ENCODE data around the gene SIM2.

SIM2 gene

GRCh38 chr21:36759348-36760083, 60.6 kb downstream of the SIM2 start:
- in situ Hi-C loops (cut with HindIII; ENCODE audit: low sequenced_read_pairs), result no loop called here

- in situ Hi-C loops (cut with HindIII; ENCODE audit: low sequenced_read_pairs), result no loop called here
These were observed 62.8 kb downstream of the SIM2 start for GRCh38 chr21:36761685-36762084.

GRCh38 chr21:36762642-36763041, 63.7 kb downstream of the SIM2 start:
- in situ Hi-C loops (cut with HindIII; ENCODE audit: low sequenced_read_pairs), result no loop called here

- in situ Hi-C loops (cut with HindIII; ENCODE audit: low sequenced_read_pairs), result no loop called here
These were observed 64.4 kb downstream of the SIM2 start for GRCh38 chr21:36763305-36763704.

- in situ Hi-C loops (cut with HindIII; ENCODE audit: low sequenced_read_pairs), result loop anchor here (5.0 kb wide), 1 partner anchor 98 kb away; no protein-coding TSS in a partner anchor
These were observed 66.3 kb downstream of the SIM2 start for GRCh38 chr21:36765229-36765628.

GRCh38 chr21:36766511-36766910, 67.6 kb downstream of the SIM2 start:
- in situ Hi-C loops (cut with HindIII; ENCODE audit: low sequenced_read_pairs), result loop anchor here (5.0 kb wide), 1 partner anchor 99 kb away; no protein-coding TSS in a partner anchor

- in situ Hi-C loops (cut with HindIII; ENCODE audit: low sequenced_read_pairs), result loop anchor here (5.0 kb wide), 1 partner anchor 100 kb away; no protein-coding TSS in a partner anchor
These were observed 68.2 kb downstream of the SIM2 start for GRCh38 chr21:36767096-36767495.

- in situ Hi-C loops (cut with HindIII; ENCODE audit: low sequenced_read_pairs), result loop anchor here (5.0 kb wide), 1 partner anchor 101 kb away; no protein-coding TSS in a partner anchor
These were observed 69.6 kb downstream of the SIM2 start for GRCh38 chr21:36768496-36768895.

GRCh38 chr21:36769051-36769839, 70.3 kb downstream of the SIM2 start:
- in situ Hi-C loops (cut with HindIII; ENCODE audit: low sequenced_read_pairs), result loop anchor here (5.0 kb wide), 1 partner anchor 102 kb away; no protein-coding TSS in a partner anchor

GRCh38 chr21:36773117-36773516, 74.2 kb downstream of the SIM2 start:
- in situ Hi-C loops (cut with HindIII; ENCODE audit: low sequenced_read_pairs), result no loop called here

- in situ Hi-C loops (cut with HindIII; ENCODE audit: low sequenced_read_pairs), result no loop called here
These were observed 75.1 kb downstream of the SIM2 start for GRCh38 chr21:36773995-36774394.

GRCh38 chr21:36776981-36777617, 78.2 kb downstream of the SIM2 start:
- in situ Hi-C loops (cut with HindIII; ENCODE audit: low sequenced_read_pairs), result no loop called here

- in situ Hi-C loops (cut with HindIII; ENCODE audit: low sequenced_read_pairs), result no loop called here
These were observed 81.9 kb downstream of the SIM2 start for GRCh38 chr21:36780861-36781260.

- in situ Hi-C loops (cut with HindIII; ENCODE audit: low sequenced_read_pairs), result no loop called here
These were observed 84.9 kb downstream of the SIM2 start for GRCh38 chr21:36783612-36784374.

GRCh38 chr21:36784947-36785346, 86.0 kb downstream of the SIM2 start:
- in situ Hi-C loops (cut with HindIII; ENCODE audit: low sequenced_read_pairs), result no loop called here

- in situ Hi-C loops (cut with HindIII; ENCODE audit: low sequenced_read_pairs), result no loop called here
These were observed 86.7 kb downstream of the SIM2 start for GRCh38 chr21:36785615-36786014.

GRCh38 chr21:36786186-36786585, 87.3 kb downstream of the SIM2 start:
- in situ Hi-C loops (cut with HindIII; ENCODE audit: low sequenced_read_pairs), result no loop called here

- in situ Hi-C loops (cut with HindIII; ENCODE audit: low sequenced_read_pairs), result no loop called here
These were observed 89.3 kb downstream of the SIM2 start for GRCh38 chr21:36788120-36788638.

- in situ Hi-C loops (cut with HindIII; ENCODE audit: low sequenced_read_pairs), result no loop called here
These were observed 91.7 kb downstream of the SIM2 start for GRCh38 chr21:36790616-36791015.

GRCh38 chr21:36791180-36791579, 92.3 kb downstream of the SIM2 start:
- in situ Hi-C loops (cut with HindIII; ENCODE audit: low sequenced_read_pairs), result no loop called here
